Tibial nerve (tissue), 4 donors: ENCODE results near the gene CD6. TPM values are rescaled to one million over a fixed set of nuclear protein-coding genes. Genes with fewer than 3 reads are reported as not detected.

Experiments used
- DNase-seq, 2 donors: peaks; one replicate each; pipeline ENCODE4 v3.0.0-alpha.2; 2019; ENCODE audit warnings: low spot score in 2 of 2
- H3K27ac ChIP-seq, 4 donors: fragments of 200-600 bp; sonication (generic) in 3 of 4; one replicate each; pipeline ENCODE4 v1.5.1; 2017 to 2019; ENCODE audit warnings: mild to moderate bottlenecking in 1 of 4
- H3K27me3 ChIP-seq, 2 donors: fragments of 200-600 bp; sonication (generic) in 1 of 2; one replicate each; pipeline versions ENCODE4 v1.5.1 to v1.6.0; 2017 to 2019
- H3K36me3 ChIP-seq, 3 donors: fragments of 200-600 bp; sonication (generic); one replicate each; pipeline ENCODE4 v1.5.1; 2018 to 2019
- H3K4me1 ChIP-seq, 4 donors: fragments of 200-600 bp; sonication (generic) in 3 of 4; one replicate each; pipeline ENCODE4 v1.5.1; 2017 to 2019
- H3K4me3 ChIP-seq, 4 donors: fragments of 200-600 bp; sonication (generic) in 3 of 4; one replicate each; pipeline ENCODE4 v1.5.1; 2017 to 2019; ENCODE audit warnings: mild to moderate bottlenecking in 1 of 4, moderate library complexity in 1 of 4
- H3K9me3 ChIP-seq, 4 donors: fragments of 200-600 bp; sonication (generic) in 3 of 4; one replicate each; pipeline ENCODE4 v1.5.1; 2017 to 2019
- EP300 ChIP-seq, 2 donors: sonication (generic); formaldehyde crosslinking; IDR thresholded peaks; one replicate each; pipeline ENCODE4 v1.6.1; 2017; ENCODE audit warnings: antibody characterized with exemption in 2 of 2, mild to moderate bottlenecking in 1 of 2
- POLR2A ChIP-seq, 2 donors: fragments of 450-650 bp; IDR thresholded peaks; one replicate each; pipeline ENCODE4 v1.6.1; 2017; ENCODE audit warnings: antibody characterized with exemption in 2 of 2, mild to moderate bottlenecking in 2 of 2, moderate library complexity in 2 of 2
- WGBS, 2 donors: methylation state at CpG; one replicate each; pipeline ENCODE4 v1.1.5; 2018; 5-methylcytosine and 5-hydroxymethylcytosine counted together
- total RNA-seq, 4 donors: library from RNA; depleted of rRNA; stranded (reverse); fragments of >200 nt; gene quantifications; one replicate each; pipeline ENCODE4 v1.1.0, GENCODE V29; 2016
- TF ChIP-seq, protein P1 (sequence below), 5 experiments: fragments of 200-600 bp in 3 of 5; fragments of 450-650 bp in 2 of 5; sonication (generic) in 3 of 5; IDR thresholded peaks; one replicate each; pipeline ENCODE4 v1.5.1; 2016 to 2019; ENCODE audit warnings: antibody characterized with exemption in 5 of 5, mild to moderate bottlenecking in 3 of 5, moderate library complexity in 2 of 5

CD6 gene
- total RNA-seq, 4 donors from 2014 or later, result 0.59 to 3.6 (median 2.7) TPM; not detected in 1

DNA sequence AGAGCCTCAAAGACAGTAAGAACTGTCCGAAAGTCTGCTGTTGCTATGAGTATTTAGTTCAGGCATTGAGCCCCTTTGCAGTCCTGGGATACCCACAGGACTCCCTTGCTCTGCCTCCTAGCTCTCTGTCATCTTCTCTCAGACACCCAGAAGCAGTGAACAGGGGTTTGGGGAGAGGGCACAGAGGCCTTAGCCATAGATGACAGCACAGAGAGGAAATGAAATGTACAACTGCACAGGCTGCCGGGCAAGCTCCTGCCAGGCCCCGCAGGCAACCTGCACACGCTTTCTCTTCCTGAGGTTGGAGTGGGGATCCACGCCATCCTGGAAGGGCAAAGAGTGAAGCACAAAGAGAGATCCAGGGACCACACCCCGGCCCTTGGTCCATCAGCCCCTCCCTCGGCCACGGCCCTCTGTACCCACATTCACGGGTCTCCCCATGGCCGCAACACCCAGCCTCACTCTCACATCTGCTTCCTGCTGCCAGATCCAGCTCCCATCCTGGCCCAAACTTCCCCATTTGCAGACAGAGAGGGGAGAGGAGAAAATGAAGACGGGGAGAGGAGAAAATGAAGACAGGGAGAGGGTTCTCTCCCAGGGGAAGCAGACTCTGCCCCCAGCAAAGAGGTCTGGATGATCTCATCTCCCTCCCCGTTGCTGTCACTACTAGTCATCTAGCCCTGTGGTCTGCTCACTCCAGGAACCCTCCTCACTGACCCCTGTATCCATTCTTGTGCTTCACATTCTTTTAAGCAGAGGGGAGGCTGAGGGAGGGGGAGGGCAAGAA, 40.7 kb downstream of the CD6 start:
- Histone ChIP-seq H3K27ac (no peak overlapping the region), H3K4me1 (peaks cover 0 to 14% (median 10%) of the 10 kb centered on the region in 4 donors), H3K36me3 (no peaks in the 10 kb centered on the region), H3K9me3 (no peaks in the 10 kb centered on the region), H3K4me3 (no peak overlapping the region), H3K27me3 (peaks cover 0 to 18% of the 10 kb centered on the region in 2 donors)
- DNase-seq, result no peak
- WGBS, 2 donors, result 47 to 68% methylated on average over 9 to 12 of the region's 12 CpGs
- TF ChIP-seq POLR2A (IDR thresholded peaks at IDR 0.05), result no peak

DNA sequence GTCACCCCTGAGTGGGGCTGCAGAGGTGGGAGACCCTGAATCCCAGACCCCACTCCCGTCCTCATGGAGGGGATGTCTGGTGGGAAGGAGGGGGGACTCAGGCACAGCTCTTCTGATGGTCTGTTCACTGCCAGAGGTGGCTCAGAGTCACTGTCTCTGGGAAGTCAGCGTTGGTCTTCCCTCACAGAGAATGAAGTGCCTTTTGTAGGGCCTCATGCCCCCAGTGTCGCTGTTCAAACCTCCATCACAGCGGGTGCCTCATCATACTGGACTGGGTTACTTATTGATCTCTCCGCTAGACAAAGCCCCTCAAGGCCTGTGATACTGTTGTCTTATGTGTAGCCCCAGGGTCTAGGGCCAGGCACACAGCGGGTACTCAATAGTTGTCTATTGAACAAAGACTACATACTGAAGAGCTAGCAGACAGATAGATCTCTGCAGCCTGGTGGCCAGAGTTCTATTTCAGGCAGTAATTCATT, 41.3 kb downstream of the CD6 start:
- no peak for DNase-seq
- TF ChIP-seq, protein P1, sequence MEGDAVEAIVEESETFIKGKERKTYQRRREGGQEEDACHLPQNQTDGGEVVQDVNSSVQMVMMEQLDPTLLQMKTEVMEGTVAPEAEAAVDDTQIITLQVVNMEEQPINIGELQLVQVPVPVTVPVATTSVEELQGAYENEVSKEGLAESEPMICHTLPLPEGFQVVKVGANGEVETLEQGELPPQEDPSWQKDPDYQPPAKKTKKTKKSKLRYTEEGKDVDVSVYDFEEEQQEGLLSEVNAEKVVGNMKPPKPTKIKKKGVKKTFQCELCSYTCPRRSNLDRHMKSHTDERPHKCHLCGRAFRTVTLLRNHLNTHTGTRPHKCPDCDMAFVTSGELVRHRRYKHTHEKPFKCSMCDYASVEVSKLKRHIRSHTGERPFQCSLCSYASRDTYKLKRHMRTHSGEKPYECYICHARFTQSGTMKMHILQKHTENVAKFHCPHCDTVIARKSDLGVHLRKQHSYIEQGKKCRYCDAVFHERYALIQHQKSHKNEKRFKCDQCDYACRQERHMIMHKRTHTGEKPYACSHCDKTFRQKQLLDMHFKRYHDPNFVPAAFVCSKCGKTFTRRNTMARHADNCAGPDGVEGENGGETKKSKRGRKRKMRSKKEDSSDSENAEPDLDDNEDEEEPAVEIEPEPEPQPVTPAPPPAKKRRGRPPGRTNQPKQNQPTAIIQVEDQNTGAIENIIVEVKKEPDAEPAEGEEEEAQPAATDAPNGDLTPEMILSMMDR (IDR thresholded peaks at IDR 0.05), result no peak
- TF ChIP-seq EP300 (IDR thresholded peaks at IDR 0.05) (no peak), POLR2A (IDR thresholded peaks at IDR 0.05) (no peak)
- Histone ChIP-seq H3K36me3 (no peaks in the 10 kb centered on the region), H3K27ac (no peak overlapping the region), H3K4me1 (peaks cover 0 to 8% (median 3%) of the 10 kb centered on the region in 4 donors), H3K27me3 (peaks cover 0 to 16% of the 10 kb centered on the region in 2 donors), H3K4me3 (no peak overlapping the region), H3K9me3 (no peaks in the 10 kb centered on the region)
- WGBS, 2 donors, result 75 to 84% methylated on average over 6 of the region's 6 CpGs

DNA sequence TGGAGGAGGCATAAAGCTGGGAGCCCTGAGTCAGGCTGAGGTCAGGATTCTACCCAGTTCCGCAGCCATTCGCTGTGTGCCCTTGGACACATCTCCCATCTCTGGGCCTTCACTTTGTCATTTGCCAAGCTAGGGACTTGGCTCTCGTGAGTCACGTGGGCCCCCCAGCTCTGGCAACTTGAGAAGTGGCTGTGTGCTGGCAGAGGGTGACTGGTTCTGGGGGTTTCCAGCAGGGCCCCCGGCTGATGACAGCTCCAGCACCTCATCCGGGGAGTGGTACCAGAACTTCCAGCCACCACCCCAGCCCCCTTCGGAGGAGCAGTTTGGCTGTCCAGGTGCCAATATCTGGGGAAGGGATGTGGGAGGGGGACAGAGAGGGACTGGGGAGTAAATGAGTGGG, 46.6 kb downstream of the CD6 start:
- H3K4me3 ChIP-seq, result no peak overlapping the region
- TF ChIP-seq POLR2A (IDR thresholded peaks at IDR 0.05), result no peak
- TF ChIP-seq EP300 (IDR thresholded peaks at IDR 0.05), result no peak
- TF ChIP-seq, protein P1 (IDR thresholded peaks at IDR 0.05), result no peak
- DNase-seq, result no peak
- H3K36me3 ChIP-seq, result no peaks in the 10 kb centered on the region
- WGBS, 2 donors, result 84 to 85% methylated on average over 7 of the region's 7 CpGs
- no peaks in the 10 kb centered on the region for H3K4me1 ChIP-seq
- H3K9me3 ChIP-seq, result peaks cover 0 to 4% (median 0%) of the 10 kb centered on the region in 4 donors
- H3K27ac ChIP-seq, result no peak overlapping the region
- peaks cover 0 to 39% of the 10 kb centered on the region in 2 donors for H3K27me3 ChIP-seq

DNA sequence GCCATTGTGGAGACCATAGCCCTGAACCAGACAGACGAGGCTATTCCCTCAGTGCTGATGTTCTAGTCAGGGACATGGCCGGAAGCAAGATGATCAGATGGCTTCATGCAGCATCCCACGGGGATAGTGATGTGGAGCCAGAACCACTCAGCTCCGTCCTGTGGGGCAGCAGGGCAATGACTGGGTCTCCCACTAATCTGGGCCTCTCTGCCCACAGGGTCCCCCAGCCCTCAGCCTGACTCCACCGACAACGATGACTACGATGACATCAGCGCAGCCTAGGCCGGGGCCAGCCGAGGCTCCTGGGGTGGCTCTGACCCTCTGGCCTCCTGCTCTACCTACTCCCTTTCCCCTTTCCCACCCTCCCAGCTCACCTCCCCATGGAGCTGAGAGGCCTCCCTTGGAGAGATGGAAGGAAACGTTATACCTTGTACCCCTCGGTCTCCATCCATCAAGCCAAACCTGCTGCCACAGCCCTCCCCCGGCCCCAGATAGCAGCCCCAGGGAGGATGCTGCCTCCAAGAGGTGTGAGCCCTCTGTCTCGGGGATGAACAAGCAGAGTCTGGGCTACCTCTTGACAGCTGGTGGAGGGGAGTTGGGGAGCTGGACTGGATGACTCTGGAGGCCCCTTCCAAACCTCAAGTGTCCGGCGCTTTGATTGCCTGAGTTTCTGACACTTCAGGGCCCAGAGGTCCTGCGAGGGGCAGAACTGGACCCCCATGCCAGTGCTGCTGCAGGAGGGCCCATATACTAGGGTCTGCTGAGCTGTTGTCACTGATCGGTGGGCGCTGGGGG, 47.8 kb downstream of the CD6 start:
- no peak overlapping the region for H3K27ac ChIP-seq
- WGBS, 2 donors, result 71 to 78% methylated on average over 16 to 19 of the region's 19 CpGs
- TF ChIP-seq POLR2A (IDR thresholded peaks at IDR 0.05), result no peak
- peaks cover 0 to 41% of the 10 kb centered on the region in 2 donors for H3K27me3 ChIP-seq
- H3K4me3 ChIP-seq, result no peak overlapping the region
- H3K4me1 ChIP-seq, result peaks cover 0 to 4% (median 0%) of the 10 kb centered on the region in 4 donors
- H3K9me3 ChIP-seq, result peaks cover 0 to 4% (median 0%) of the 10 kb centered on the region in 4 donors
- H3K36me3 ChIP-seq, result no peaks in the 10 kb centered on the region
- no peak for DNase-seq

DNA sequence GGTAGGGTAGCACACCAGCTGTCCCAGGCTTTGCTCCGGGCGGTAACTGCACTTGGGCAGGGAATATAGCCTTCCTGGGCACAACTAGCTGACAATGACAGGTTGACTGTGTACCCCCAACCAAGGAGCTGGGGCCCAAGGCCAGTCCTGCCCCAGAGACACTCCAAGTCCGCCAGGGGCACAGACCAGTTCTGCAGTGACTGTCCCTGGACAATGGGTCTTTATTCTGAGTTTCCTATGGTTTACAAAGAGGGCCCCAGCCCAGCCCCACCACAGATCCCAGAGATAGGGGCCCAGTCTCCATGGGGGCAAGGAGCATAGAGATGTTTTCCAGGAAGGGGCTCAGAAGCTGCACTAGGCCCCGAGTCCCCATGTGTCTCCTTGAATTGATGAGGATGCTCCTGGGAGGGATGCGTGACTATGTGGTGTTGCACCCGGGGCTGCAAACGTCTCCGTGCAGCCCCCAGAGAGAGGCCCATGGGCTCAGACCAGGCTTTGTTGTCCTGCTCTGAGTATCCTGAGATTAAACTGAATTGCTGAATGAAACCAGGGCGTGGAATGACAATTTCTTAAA, 48.4 kb downstream of the CD6 start:
- H3K27ac ChIP-seq, result no peak overlapping the region
- H3K4me3 ChIP-seq, result no peak overlapping the region
- peaks cover 0 to 41% of the 10 kb centered on the region in 2 donors for H3K27me3 ChIP-seq
- peaks cover 0 to 4% (median 0%) of the 10 kb centered on the region in 4 donors for H3K4me1 ChIP-seq
- H3K36me3 ChIP-seq, result no peaks in the 10 kb centered on the region
- TF ChIP-seq, protein P1 (IDR thresholded peaks at IDR 0.05), result no peak
- no peak for TF ChIP-seq POLR2A (IDR thresholded peaks at IDR 0.05)
- TF ChIP-seq EP300 (IDR thresholded peaks at IDR 0.05), result no peak
- 66 to 79% methylated on average over 7 to 9 of the region's 9 CpGs for WGBS, 2 donors
- no peak for DNase-seq
- peaks cover 0 to 4% (median 0%) of the 10 kb centered on the region in 4 donors for H3K9me3 ChIP-seq
